Measurements from ENCODE around the gene TCOF1.

Gene TCOF1

GRCh38 chr5:150357326-150358260, at the start of gene TCOF1:
Gene TCOF1 (plus strand): TSS chr5:150357697. CDS start chr5:150357747, 50 bp downstream.
- DNase-seq: peak; percentile 91

- no peak for DNase-seq
Measured at GRCh38 chr5:150309101-150309885, 48.2 kb upstream of the TCOF1 start.

- no peak for DNase-seq
Measured at GRCh38 chr5:150309886-150310239, 47.6 kb upstream of the TCOF1 start.

- DNase-seq: peak; percentile 20
Measured at GRCh38 chr5:150310246-150310645, 47.3 kb upstream of the TCOF1 start.

GRCh38 chr5:150311015-150311692, 46.3 kb upstream of the TCOF1 start:
- DNase-seq: no peak

- DNase-seq: no peak
Measured at GRCh38 chr5:150312518-150312917, 45.0 kb upstream of the TCOF1 start.

- DNase-seq: no peak
Measured at GRCh38 chr5:150313501-150313900, 44.0 kb upstream of the TCOF1 start.

GRCh38 chr5:150313921-150314716, 43.4 kb upstream of the TCOF1 start:
- no peak for DNase-seq

- DNase-seq: no peak
Measured at GRCh38 chr5:150315245-150315644, 42.3 kb upstream of the TCOF1 start.

GRCh38 chr5:150316320-150316719, 41.2 kb upstream of the TCOF1 start:
- DNase-seq: no peak

GRCh38 chr5:150317048-150318003, 40.2 kb upstream of the TCOF1 start:
- DNase-seq: peak; percentile 98

- DNase-seq: no peak
Measured at GRCh38 chr5:150318613-150319483, 38.6 kb upstream of the TCOF1 start.

GRCh38 chr5:150319484-150319790, 38.1 kb upstream of the TCOF1 start:
- DNase-seq: no peak

- DNase-seq: peak; percentile 91
Measured at GRCh38 chr5:150320044-150320613, 37.4 kb upstream of the TCOF1 start.

GRCh38 chr5:150321211-150321610, 36.3 kb upstream of the TCOF1 start:
- no peak for DNase-seq

- DNase-seq: no peak
Measured at GRCh38 chr5:150321784-150322183, 35.7 kb upstream of the TCOF1 start.

- peak; percentile 59 for DNase-seq
Measured at GRCh38 chr5:150322202-150322601, 35.3 kb upstream of the TCOF1 start.

- DNase-seq: no peak
Measured at GRCh38 chr5:150323092-150323491, 34.4 kb upstream of the TCOF1 start.

GRCh38 chr5:150323819-150324218, 33.7 kb upstream of the TCOF1 start:
- no peak for DNase-seq

- DNase-seq: no peak
Measured at GRCh38 chr5:150325426-150325825, 32.1 kb upstream of the TCOF1 start.
